DND-41 (cell line): Measurements from ENCODE around the gene HECTD3.

Experiments
- EZH2 ChIP-seq: IDR thresholded peaks from 3 replicates; pipeline ENCODE4 v1.6.1; 2012; ENCODE audit warnings: borderline replicate concordance, low read depth, mild to moderate bottlenecking, moderate library complexity, low read length, inconsistent platforms; ENCODE audit not compliant: severe bottlenecking
- TF ChIP-seq, protein P1 (sequence below): IDR thresholded peaks from 2 replicates; pipeline ENCODE4 v1.5.1; 2012; ENCODE audit warnings: borderline replicate concordance, low read length, moderate library complexity, mild to moderate bottlenecking; ENCODE audit not compliant: poor library complexity, severe bottlenecking; ENCODE audit errors: extremely low read depth

DNA sequence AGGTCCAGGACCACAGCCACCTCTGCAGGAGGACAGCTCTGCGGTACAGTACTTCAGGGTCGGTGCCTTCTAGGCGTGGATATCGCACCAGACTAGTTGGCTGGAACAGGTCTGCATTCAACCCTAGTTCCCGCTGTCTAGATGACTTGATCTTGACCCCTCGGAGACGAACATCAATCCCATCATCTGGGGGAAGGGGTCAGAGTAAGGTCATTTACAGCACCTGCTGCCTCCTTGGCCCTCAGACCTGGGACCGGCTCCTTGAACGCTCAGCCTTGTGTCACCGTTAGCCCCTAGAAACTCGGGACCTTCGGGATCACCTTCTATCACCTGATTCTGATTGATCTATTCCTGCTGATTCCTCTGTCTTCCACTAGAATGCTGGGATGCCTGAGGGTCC lies 2.6 kb downstream of the HECTD3 start:
- TF ChIP-seq, protein P1, sequence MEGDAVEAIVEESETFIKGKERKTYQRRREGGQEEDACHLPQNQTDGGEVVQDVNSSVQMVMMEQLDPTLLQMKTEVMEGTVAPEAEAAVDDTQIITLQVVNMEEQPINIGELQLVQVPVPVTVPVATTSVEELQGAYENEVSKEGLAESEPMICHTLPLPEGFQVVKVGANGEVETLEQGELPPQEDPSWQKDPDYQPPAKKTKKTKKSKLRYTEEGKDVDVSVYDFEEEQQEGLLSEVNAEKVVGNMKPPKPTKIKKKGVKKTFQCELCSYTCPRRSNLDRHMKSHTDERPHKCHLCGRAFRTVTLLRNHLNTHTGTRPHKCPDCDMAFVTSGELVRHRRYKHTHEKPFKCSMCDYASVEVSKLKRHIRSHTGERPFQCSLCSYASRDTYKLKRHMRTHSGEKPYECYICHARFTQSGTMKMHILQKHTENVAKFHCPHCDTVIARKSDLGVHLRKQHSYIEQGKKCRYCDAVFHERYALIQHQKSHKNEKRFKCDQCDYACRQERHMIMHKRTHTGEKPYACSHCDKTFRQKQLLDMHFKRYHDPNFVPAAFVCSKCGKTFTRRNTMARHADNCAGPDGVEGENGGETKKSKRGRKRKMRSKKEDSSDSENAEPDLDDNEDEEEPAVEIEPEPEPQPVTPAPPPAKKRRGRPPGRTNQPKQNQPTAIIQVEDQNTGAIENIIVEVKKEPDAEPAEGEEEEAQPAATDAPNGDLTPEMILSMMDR: no peak
- TF ChIP-seq EZH2: no peak
